GM19455 (cell line): ENCODE results near the gene CLASRP.
"Not testable (repeated sequence)": the region's sequence is repeated elsewhere in the genome, so short reads cannot be mapped to it uniquely, and the experiment has no call there.

Experiments
- ATAC-seq: cut with Tn5 transposase; IDR thresholded peaks from one replicate; pipeline ENCODE4 v1.9.1; 2021; ENCODE audit not compliant: unreplicated experiment

The CLASRP gene

DNA sequence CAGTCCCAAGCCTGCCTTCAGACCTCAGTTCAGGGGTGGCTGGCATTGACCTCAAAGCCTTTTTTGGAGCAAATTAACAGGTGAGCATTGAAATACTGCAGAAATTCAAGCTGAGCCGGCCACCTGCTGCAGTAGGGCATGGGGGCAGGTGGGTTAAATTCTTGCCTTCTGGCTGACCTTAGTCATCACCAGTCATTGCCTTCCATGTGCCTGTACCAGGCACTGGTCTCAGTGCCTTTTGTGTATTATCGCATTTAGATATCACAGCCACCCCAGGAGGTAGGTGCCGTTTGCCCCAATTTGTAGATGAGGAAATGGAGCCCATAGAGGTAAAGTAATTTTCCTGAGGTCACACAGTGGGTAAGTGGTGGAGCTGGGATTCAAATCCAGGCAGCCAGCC is 61.4 kb downstream of the CLASRP start:
- ATAC-seq, result no peak

GRCh38 chr19:45100846-45101252 is 62.0 kb downstream of the CLASRP start:
- ATAC-seq, result no peak

- ATAC-seq, result no peak
These were observed 63.0 kb downstream of the CLASRP start for GRCh38 chr19:45101806-45102205.

DNA sequence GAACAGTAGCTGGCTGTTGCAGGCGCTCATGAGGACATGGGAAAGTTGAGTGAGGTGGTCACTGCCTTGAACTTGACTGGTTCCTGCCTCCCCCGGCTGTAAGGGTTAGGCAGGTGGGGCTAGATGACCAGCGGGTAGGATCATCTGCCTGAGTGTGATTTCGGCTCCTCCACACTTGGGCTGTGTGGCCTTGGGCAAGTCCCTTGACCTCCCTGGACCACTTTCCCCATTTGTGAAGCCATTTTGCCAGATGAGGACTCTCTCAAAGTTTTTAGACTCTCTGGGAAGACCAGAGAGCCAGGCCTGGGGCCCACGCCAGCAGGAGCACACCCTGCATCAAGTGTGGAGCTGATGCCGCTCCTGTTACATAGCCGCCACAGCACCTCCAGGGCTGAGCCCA is 63.6 kb downstream of the CLASRP start:
- ATAC-seq, result no peak

GRCh38 chr19:45103156-45103507 is 64.3 kb downstream of the CLASRP start:
- ATAC-seq, result no peak

DNA sequence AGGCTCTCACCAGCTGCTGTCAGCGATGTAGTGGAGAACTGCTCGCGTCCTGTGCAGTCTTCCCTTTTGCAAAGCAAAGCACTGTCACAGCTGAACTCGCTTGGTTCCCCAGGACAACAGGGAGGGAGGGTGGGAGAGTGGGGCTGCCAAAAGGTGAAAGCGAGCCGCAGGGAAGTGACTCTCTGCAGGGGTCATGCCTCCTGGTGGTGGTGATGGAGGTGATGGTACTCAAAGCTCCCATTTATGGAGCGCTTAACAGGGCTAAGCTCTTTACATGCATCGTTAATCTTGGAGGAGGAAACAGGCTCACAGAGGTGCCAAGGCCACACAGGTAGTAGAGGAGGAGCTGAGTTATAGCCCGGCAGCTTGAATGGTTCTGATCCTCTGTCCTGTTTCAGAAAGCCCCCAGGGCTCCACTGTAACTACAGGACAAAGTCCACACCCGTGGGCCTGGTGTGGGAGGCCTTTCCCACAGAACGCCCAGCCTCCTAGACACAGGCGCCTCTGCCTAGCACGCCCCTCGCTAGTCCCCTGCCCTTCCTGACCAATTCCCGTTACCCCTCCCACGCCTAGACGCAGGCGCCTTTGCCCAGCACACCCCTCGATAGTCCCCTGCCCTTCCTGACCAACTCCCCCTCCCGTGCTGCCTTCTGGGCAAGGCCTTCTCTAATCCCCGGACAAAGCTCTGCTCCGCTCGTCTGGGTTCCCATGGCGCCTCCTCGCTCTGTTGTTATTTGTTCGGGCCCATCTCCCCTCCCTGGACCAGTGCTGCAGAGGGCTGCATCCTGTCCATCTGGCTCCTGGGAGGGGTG is 64.9 kb downstream of the CLASRP start:
- ATAC-seq, result no peak

GRCh38 chr19:45104658-45105349 is 66.0 kb downstream of the CLASRP start:
- ATAC-seq, result no peak

DNA sequence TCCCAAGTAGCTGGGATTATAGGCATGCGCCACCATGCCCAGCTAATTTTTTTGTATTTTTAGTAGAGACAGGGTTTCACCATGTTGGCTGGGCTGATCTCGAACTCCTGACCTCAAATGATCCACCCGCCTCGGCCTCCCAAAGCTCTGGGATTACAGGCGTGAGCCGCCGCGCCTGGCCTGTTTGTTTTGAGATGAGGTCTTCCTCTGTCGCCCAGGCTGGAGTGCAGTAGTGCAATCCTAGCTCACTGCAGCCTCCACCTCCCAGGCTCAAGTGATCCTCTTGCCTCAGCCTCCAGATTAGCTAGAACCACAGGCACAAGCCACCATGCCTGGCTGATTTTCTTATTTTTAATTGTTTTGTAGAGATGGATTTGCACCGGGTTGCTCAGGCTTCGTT is 67.5 kb downstream of the CLASRP start:
- ATAC-seq, result not testable (repeated sequence)

- no peak for ATAC-seq
These were observed 68.8 kb downstream of the CLASRP start for GRCh38 chr19:45107621-45108150.

- no peak for ATAC-seq
These were observed 72.0 kb downstream of the CLASRP start for GRCh38 chr19:45110851-45111266.

- no peak for ATAC-seq
These were observed 73.4 kb downstream of the CLASRP start for GRCh38 chr19:45112111-45112827.

DNA sequence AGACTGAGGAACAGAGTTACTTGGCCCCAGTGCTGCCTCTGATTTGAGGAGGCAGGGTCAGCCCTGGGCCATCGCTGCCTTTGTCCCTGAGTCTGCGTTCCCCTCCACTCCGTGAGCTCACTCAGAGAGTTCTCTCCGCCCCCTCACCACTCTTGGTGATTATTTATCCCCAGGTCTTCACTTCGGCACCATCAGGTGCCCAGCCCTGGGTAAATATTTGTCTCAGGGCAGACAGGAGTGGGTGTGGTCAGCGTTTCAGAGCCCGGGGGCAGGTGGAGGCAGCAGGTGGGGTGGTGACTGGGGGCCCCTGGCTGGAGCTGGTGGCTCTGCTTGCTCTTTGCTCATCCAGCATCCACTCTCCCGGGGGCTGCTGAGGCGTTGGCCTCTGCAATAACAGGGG is 74.8 kb downstream of the CLASRP start:
- ATAC-seq, result no peak

DNA sequence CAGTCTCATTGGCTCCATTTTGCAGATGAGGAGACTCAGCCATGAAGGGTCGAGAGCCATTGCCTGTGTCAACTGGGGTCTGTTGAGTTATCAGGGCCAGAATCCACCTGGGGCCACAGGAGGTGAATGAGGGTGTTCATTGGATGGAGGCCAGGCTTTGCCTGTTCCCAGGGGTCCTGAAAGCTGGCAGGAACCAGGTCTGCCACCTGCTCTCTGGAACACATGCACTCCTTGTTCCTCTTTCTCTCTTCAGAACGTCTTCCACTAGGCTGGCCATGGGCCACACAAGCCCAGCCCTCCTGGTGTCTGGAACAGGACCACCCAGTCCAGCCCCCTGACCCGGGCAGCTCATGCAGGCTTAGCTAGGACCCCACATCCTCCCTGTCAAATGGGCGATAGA is 75.3 kb downstream of the CLASRP start:
- ATAC-seq, result no peak

GRCh38 chr19:45115809-45116615 is 77.2 kb downstream of the CLASRP start:
- no peak for ATAC-seq

DNA sequence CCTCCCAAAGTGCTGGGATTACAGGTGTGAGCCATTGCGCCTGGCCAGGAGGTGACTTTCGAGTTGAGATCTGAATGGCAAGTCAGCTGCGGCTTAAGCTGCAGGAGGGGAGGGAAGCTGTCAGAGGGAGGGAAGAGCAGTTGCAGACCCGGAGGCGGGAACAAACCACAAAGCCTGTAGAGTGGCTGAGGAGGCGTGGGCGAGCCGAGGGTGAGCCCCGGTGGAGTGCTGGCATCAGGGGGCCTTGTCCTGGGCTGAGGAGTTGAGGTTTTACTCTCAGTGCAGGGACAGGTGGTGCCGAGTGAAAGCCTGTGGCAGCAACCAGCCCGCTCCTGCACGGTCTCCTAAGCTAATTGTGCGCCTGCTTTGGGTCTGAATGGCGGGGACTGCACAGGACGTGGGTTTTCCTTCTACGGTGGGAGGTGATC is 78.3 kb downstream of the CLASRP start:
- ATAC-seq, result no peak

DNA sequence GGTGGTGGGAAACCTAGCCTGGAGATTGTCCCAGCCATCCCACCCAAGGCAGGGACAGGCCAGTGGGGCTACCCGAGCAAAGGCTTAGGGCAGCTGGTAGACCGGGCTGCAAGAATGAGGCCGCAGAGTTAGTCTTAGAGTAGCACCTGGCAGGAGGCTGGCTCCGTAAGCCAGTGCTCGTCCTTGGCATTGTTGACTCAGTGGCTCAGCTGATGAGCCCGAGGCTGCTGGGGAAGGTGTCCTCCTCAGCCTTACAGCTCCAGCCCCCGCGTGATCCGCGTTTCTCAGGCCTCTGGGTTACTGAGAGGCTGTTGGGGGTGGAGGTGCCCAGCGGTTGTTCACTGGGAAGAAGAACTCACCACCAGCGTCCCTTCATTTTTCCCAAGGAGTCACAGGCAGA is 78.8 kb downstream of the CLASRP start:
- no peak for ATAC-seq

GRCh38 chr19:45118106-45118505 is 79.3 kb downstream of the CLASRP start:
- no peak for ATAC-seq

GRCh38 chr19:45118591-45119355 is 79.9 kb downstream of the CLASRP start:
- ATAC-seq, result peak; percentile 51

DNA sequence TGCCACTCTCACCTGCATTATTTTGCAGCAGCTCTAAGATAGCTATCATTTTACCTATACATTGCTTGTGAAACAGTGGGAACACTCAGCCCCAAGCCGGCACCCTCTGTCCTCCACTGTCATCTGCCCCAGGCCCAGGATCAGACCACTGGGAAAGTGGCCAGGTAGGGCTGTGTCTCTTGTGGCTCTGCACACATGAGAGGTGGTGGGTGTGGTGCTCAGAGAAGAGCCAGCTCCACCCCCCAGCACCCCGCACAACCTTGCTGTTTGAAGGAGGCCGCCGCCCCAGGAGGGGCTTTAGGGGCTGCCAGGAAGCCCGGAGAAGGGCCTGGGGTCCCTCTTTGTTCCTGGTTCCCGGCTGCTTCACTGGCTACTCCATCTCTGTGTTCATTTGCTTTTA is 80.7 kb downstream of the CLASRP start:
- ATAC-seq, result no peak
